HFFc6 (cell line): ENCODE data around the gene SPRY4. TPM values are rescaled to one million over a fixed set of nuclear protein-coding genes. Genes with fewer than 3 reads are reported as not detected.
A peak's percentile ranks its signal among the peaks of the same experiment; 100 is the strongest.

Source experiments
- DNase-seq: peaks from one replicate; pipeline ENCODE4 v3.0.0-alpha.2; 2018
- H3K27ac Mint-ChIP-seq: 2 replicates; pipeline ENCODE4 v1.8.0; 2020; ENCODE audit warnings: mild to moderate bottlenecking, mixed read lengths
- H3K27me3 Mint-ChIP-seq: 2 replicates; pipeline ENCODE4 v1.8.0; 2021; ENCODE audit warnings: mild to moderate bottlenecking, moderate library complexity, mixed read lengths; ENCODE audit not compliant: insufficient read depth
- H3K36me3 Mint-ChIP-seq: 2 replicates; pipeline ENCODE4 v1.8.0; 2021; ENCODE audit warnings: low read depth, mixed read lengths
- H3K4me1 Mint-ChIP-seq: 2 replicates; pipeline ENCODE4 v1.8.0; 2020; ENCODE audit warnings: low read depth, mixed read lengths
- H3K4me3 Mint-ChIP-seq: 2 replicates; pipeline ENCODE4 v1.8.0; 2020; ENCODE audit warnings: mild to moderate bottlenecking, moderate library complexity, mixed read lengths
- H3K9me3 Mint-ChIP-seq: 2 replicates; pipeline ENCODE4 v1.8.0; 2020; ENCODE audit warnings: mild to moderate bottlenecking, mixed read lengths
- total RNA-seq, 6 experiments: library from RNA; stranded (reverse); fragmentation: NEBNext Ultra II Directional; extraction: Animal tissue kit (Norgen Biotek cat#: 25700); gene quantifications; 2 replicates in 1 of 6; 3 replicates in 5 of 6; pipeline ENCODE4 v1.2.3, GENCODE V29; 2021
- TF ChIP-seq, protein P1 (sequence below): fragments of 200-600 bp; sonication (generic); IDR thresholded peaks from 2 replicates; pipeline ENCODE4 v1.5.0; 2021; ENCODE audit warnings: antibody characterized with exemption, mild to moderate bottlenecking

Gene SPRY4
- total RNA-seq, 6 experiments from 2014 or later: 26.1 to 28.9 (median 27.8) TPM

DNA sequence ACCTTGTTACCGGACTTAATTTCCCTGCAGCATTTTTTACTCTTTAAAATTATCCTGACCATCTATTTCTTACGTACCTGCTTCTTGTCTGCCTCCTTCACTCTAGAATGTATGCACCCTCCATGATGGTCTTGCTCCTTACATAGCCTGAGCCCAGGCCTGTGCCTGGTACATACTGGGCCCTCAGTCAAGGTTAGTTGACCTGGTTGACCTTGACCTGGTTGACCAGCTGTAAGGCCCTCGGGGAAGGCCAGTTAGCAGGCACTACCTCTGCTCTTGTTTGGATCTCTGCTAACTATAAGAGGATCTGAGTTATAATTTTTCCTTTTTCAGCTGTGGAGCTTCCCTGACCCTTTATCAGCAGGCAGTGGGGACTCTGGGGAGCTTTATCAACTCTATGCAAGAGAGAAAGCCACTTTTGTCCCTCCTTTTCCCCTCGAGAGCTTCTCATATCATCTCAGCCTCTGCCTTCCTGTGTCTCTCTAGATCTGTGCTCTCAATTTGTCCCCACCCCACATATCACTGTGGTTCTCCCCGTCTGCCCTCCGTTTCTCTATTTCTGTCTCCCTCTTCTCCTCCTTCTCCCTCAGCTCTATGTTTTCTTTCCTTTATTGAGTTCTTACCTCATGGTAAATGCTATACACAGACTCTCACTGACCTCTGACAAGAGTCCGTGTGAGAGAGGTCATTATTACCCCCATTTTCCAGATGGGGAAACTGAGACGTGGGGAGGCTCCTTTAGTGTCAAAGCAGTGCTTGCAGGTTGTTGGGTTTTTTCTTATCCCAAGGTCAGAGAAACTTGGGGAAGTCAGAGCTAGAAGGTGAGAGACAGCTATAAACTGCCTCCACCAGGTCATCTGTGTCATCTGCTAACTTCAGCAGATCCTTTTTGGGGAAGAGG, 28.6 kb downstream of the SPRY4 start:
- H3K36me3 Mint-ChIP-seq: peaks cover 32% of the 10 kb centered on the region
- peak overlapping the region; percentile 95 for H3K27ac Mint-ChIP-seq
- H3K4me3 Mint-ChIP-seq: peak overlapping the region; percentile 64
- H3K9me3 Mint-ChIP-seq: no peaks in the 10 kb centered on the region; the same call in 1 of the 2 replicates
- no peak for DNase-seq
- TF ChIP-seq, protein P1, sequence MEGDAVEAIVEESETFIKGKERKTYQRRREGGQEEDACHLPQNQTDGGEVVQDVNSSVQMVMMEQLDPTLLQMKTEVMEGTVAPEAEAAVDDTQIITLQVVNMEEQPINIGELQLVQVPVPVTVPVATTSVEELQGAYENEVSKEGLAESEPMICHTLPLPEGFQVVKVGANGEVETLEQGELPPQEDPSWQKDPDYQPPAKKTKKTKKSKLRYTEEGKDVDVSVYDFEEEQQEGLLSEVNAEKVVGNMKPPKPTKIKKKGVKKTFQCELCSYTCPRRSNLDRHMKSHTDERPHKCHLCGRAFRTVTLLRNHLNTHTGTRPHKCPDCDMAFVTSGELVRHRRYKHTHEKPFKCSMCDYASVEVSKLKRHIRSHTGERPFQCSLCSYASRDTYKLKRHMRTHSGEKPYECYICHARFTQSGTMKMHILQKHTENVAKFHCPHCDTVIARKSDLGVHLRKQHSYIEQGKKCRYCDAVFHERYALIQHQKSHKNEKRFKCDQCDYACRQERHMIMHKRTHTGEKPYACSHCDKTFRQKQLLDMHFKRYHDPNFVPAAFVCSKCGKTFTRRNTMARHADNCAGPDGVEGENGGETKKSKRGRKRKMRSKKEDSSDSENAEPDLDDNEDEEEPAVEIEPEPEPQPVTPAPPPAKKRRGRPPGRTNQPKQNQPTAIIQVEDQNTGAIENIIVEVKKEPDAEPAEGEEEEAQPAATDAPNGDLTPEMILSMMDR: no peak
- H3K4me1 Mint-ChIP-seq: peaks cover 69% of the 10 kb centered on the region
- no peaks in the 10 kb centered on the region; the same call in none of the 2 replicates for H3K27me3 Mint-ChIP-seq

- no peak for DNase-seq
- TF ChIP-seq, protein P1: no peak
- no peaks in the 10 kb centered on the region; the same call in 1 of the 2 replicates for H3K9me3 Mint-ChIP-seq
- peaks cover 34% of the 10 kb centered on the region for H3K36me3 Mint-ChIP-seq
- H3K27ac Mint-ChIP-seq: peak overlapping the region; percentile 21; the same call in 1 of the 2 replicates
- no peak overlapping the region for H3K4me3 Mint-ChIP-seq
- no peaks in the 10 kb centered on the region; the same call in none of the 2 replicates for H3K27me3 Mint-ChIP-seq
- peaks cover 78% of the 10 kb centered on the region for H3K4me1 Mint-ChIP-seq
Measured at GRCh38 chr5:142295084-142295758, 29.6 kb downstream of the SPRY4 start.

GRCh38 chr5:142293486-142293885, 31.3 kb downstream of the SPRY4 start:
- TF ChIP-seq, protein P1: no peak
- peak overlapping the region; percentile 85 for H3K27ac Mint-ChIP-seq
- peak; percentile 14 for DNase-seq
- peaks cover 2% of the 10 kb centered on the region for H3K27me3 Mint-ChIP-seq
- peaks cover 69% of the 10 kb centered on the region for H3K4me1 Mint-ChIP-seq
- peaks cover 34% of the 10 kb centered on the region for H3K36me3 Mint-ChIP-seq
- peak overlapping the region; percentile 23; the same call in 1 of the 2 replicates for H3K4me3 Mint-ChIP-seq
- no peaks in the 10 kb centered on the region; the same call in 1 of the 2 replicates for H3K9me3 Mint-ChIP-seq

GRCh38 chr5:142292808-142293207, 32.0 kb downstream of the SPRY4 start:
- H3K4me3 Mint-ChIP-seq: no peak overlapping the region
- H3K27me3 Mint-ChIP-seq: peaks cover 2% of the 10 kb centered on the region
- H3K4me1 Mint-ChIP-seq: peaks cover 64% of the 10 kb centered on the region
- peak overlapping the region; percentile 85; the same call in 1 of the 2 replicates for H3K27ac Mint-ChIP-seq
- TF ChIP-seq, protein P1: no peak
- peaks cover 34% of the 10 kb centered on the region for H3K36me3 Mint-ChIP-seq
- H3K9me3 Mint-ChIP-seq: no peaks in the 10 kb centered on the region; the same call in 1 of the 2 replicates
- DNase-seq: no peak

GRCh38 chr5:142292249-142292648, 32.6 kb downstream of the SPRY4 start:
- TF ChIP-seq, protein P1: no peak
- no peak overlapping the region for H3K4me3 Mint-ChIP-seq
- peaks cover 2% of the 10 kb centered on the region for H3K27me3 Mint-ChIP-seq
- H3K36me3 Mint-ChIP-seq: peaks cover 34% of the 10 kb centered on the region
- H3K4me1 Mint-ChIP-seq: peaks cover 59% of the 10 kb centered on the region
- no peak overlapping the region for H3K27ac Mint-ChIP-seq
- H3K9me3 Mint-ChIP-seq: no peaks in the 10 kb centered on the region; the same call in 1 of the 2 replicates
- no peak for DNase-seq
